H1 (cell line): ENCODE data around the gene CEP128. TPM values are rescaled to one million over a fixed set of nuclear protein-coding genes. Genes with fewer than 3 reads are reported as not detected.

Experiments used
- CTCF ChIA-PET: fragments of 300-600 bp; sonication (Branson Sonifier 250); formaldehyde crosslinking; loops from one replicate; lab custom pipeline; 2021; ENCODE audit not compliant: partially characterized antibody; lab: Charles Lee
- POLR2A ChIA-PET: fragments of 300-600 bp; sonication (Branson Sonifier 250); formaldehyde crosslinking; loops from one replicate; lab custom pipeline; 2021; ENCODE audit warnings: inconsistent platforms; ENCODE audit not compliant: partially characterized antibody; lab: Charles Lee
- DNase-seq, 2 experiments: peaks; one replicate each; pipeline versions ENCODE4 v3.0.0 to v3.0.0-alpha.2; 2010 to 2022; ENCODE audit warnings: low spot score in 2 of 2, low read depth in 1 of 2, mixed read lengths in 1 of 2
- FAIRE-seq: peaks from 2 replicates; lab custom pipeline; 2011; peaks lifted over from hg19 to GRCh38; lab: Jason Lieb, UNC
- H2AFZ ChIP-seq: 2 replicates; pipeline ENCODE4 v1.8.1; 2012; ENCODE audit warnings: low read length, inconsistent platforms
- H2AK5ac ChIP-seq: 2 replicates; pipeline ENCODE4 v1.6.1; 2013; ENCODE audit warnings: low read depth, low read length
- H2BK120ac ChIP-seq: replicated peaks from 2 replicates; pipeline ENCODE3; 2013; ENCODE audit warnings: low read depth, low read length, inconsistent platforms
- H2BK12ac ChIP-seq: 2 replicates; pipeline ENCODE4 v1.6.1; 2013; ENCODE audit warnings: low read depth, low read length
- H2BK15ac ChIP-seq: 2 replicates; pipeline ENCODE4 v1.6.1; 2013; ENCODE audit warnings: low read length
- H2BK20ac ChIP-seq: 2 replicates; pipeline ENCODE4 v1.6.1; 2013; ENCODE audit warnings: low read length
- H2BK5ac ChIP-seq: 2 replicates; pipeline ENCODE4 v1.6.1; 2013; ENCODE audit warnings: low read depth, low read length
- H3K14ac ChIP-seq: 2 replicates; pipeline ENCODE4 v1.6.1; 2013; ENCODE audit warnings: inconsistent platforms; ENCODE audit not compliant: insufficient read length
- H3K18ac ChIP-seq: 2 replicates; pipeline ENCODE4 v1.6.1; 2013; ENCODE audit warnings: low read length; ENCODE audit errors: extremely low read depth
- H3K23ac ChIP-seq: 2 replicates; pipeline ENCODE4 v1.6.1; 2013; ENCODE audit warnings: inconsistent platforms; ENCODE audit not compliant: insufficient read length
- H3K23me2 ChIP-seq: 2 replicates; pipeline ENCODE4 v1.6.1; 2013; ENCODE audit warnings: low read depth, low read length
- H3K27ac ChIP-seq: 2 replicates; pipeline ENCODE4 v1.6.1; 2011; ENCODE audit warnings: low read depth, low read length, inconsistent platforms
- H3K27me3 ChIP-seq, 4 experiments: replicated peaks in 1 of 4; 1 replicate in 1 of 4; 2 replicates in 3 of 4; pipeline versions ENCODE4 v1.6.1 to v1.8.1; 2011 to 2013; ENCODE audit warnings: low read length in 3 of 4, mild to moderate bottlenecking in 3 of 4, inconsistent platforms in 2 of 4, mixed read lengths in 2 of 4, moderate library complexity in 1 of 4; ENCODE audit not compliant: control insufficient read depth in 3 of 4, insufficient read depth in 3 of 4; ENCODE audit errors: extremely low read depth in 1 of 4
- H3K36me3 ChIP-seq, 4 experiments: 2 replicates each; pipeline versions ENCODE4 v1.6.1 to v1.8.1; 2011 to 2013; ENCODE audit warnings: mild to moderate bottlenecking in 4 of 4, low read length in 3 of 4, moderate library complexity in 2 of 4, control low read depth in 1 of 4, inconsistent platforms in 1 of 4; ENCODE audit not compliant: insufficient read depth in 4 of 4, control insufficient read depth in 2 of 4
- H3K4ac ChIP-seq: replicated peaks from 2 replicates; pipeline ENCODE3; 2013; ENCODE audit warnings: low read length, low read depth, mixed read lengths, inconsistent platforms; ENCODE audit not compliant: insufficient read length
- H3K4me1 ChIP-seq, 4 experiments: replicated peaks in 1 of 4; 1 replicate in 1 of 4; 2 replicates in 3 of 4; pipeline versions ENCODE4 v1.6.1 to v1.8.1; 2011 to 2013; ENCODE audit warnings: low read length in 3 of 4, inconsistent platforms in 2 of 4, mixed read lengths in 1 of 4; ENCODE audit not compliant: insufficient read depth in 4 of 4, control insufficient read depth in 3 of 4
- H3K4me2 ChIP-seq, 2 experiments: 2 replicates each; pipeline versions ENCODE4 v1.6.1 to v1.8.1; 2011 to 2013; ENCODE audit warnings: low read depth in 2 of 2, low read length in 2 of 2, control low read depth in 1 of 2, inconsistent platforms in 1 of 2, mild to moderate bottlenecking in 1 of 2; ENCODE audit not compliant: insufficient read depth in 1 of 2
- H3K4me3 ChIP-seq, 4 experiments: fragments of 200-600, 300-600 bp in 1 of 4; sonication (generic), shearing (Covaris generic), sonication (Bioruptor Twin) in 1 of 4; 2 replicates each; pipeline versions ENCODE4 v1.5.1 to v1.8.1; 2011 to 2016; ENCODE audit warnings: low read length in 4 of 4, low read depth in 3 of 4, control low read depth in 2 of 4, inconsistent platforms in 2 of 4, mild to moderate bottlenecking in 2 of 4, mixed read lengths in 1 of 4, moderate library complexity in 1 of 4; ENCODE audit not compliant: insufficient read depth in 2 of 4; ENCODE audit errors: extremely low read depth in 1 of 4
- H3K56ac ChIP-seq: replicated peaks from 2 replicates; pipeline ENCODE3; 2013; ENCODE audit warnings: low read depth, mild to moderate bottlenecking, mixed read lengths, low read length, inconsistent platforms; ENCODE audit not compliant: insufficient read length
- H3K79me1 ChIP-seq: 2 replicates; pipeline ENCODE4 v1.6.1; 2013; ENCODE audit warnings: low read depth, low read length, control low read depth
- H3K79me2 ChIP-seq, 2 experiments: 2 replicates each; pipeline versions ENCODE4 v1.6.1 to v1.8.1; 2012 to 2013; ENCODE audit warnings: low read length in 2 of 2, mild to moderate bottlenecking in 2 of 2, inconsistent platforms in 1 of 2; ENCODE audit not compliant: insufficient read depth in 2 of 2, control insufficient read depth in 1 of 2
- H3K9ac ChIP-seq, 4 experiments: replicated peaks in 1 of 4; 1 replicate in 1 of 4; 2 replicates in 3 of 4; pipeline versions ENCODE4 v1.6.1 to v1.8.1; 2011 to 2013; ENCODE audit warnings: low read depth in 3 of 4, low read length in 3 of 4, control low read depth in 2 of 4, mild to moderate bottlenecking in 2 of 4, moderate library complexity in 2 of 4, inconsistent platforms in 1 of 4; ENCODE audit errors: extremely low read depth in 1 of 4
- H3K9me3 ChIP-seq, 2 experiments: 2 replicates each; pipeline versions ENCODE4 v1.6.1 to v1.8.1; 2012 to 2013; ENCODE audit warnings: mild to moderate bottlenecking in 2 of 2, moderate library complexity in 2 of 2, control low read depth in 1 of 2, inconsistent platforms in 1 of 2, low read depth in 1 of 2, low read length in 1 of 2, mixed read lengths in 1 of 2; ENCODE audit not compliant: insufficient read depth in 2 of 2
- H4K20me1 ChIP-seq, 2 experiments: replicated peaks in 1 of 2; 2 replicates each; pipeline versions ENCODE3 to v1.8.1; 2011 to 2013; ENCODE audit warnings: inconsistent platforms in 2 of 2, low read length in 2 of 2, mild to moderate bottlenecking in 1 of 2; ENCODE audit not compliant: insufficient read depth in 2 of 2, control insufficient read depth in 1 of 2
- H4K5ac ChIP-seq: 2 replicates; pipeline ENCODE4 v1.6.1; 2013; ENCODE audit warnings: low read length, low read depth, mixed read lengths, inconsistent platforms; ENCODE audit not compliant: insufficient read length
- H4K8ac ChIP-seq: 2 replicates; pipeline ENCODE4 v1.8.0; 2013; ENCODE audit warnings: mild to moderate bottlenecking, moderate library complexity, low read length, inconsistent platforms; ENCODE audit not compliant: insufficient read depth; ENCODE audit errors: extremely low read depth
- H4K91ac ChIP-seq: replicated peaks from 2 replicates; pipeline ENCODE3; 2013; ENCODE audit warnings: low read length, mixed read lengths, inconsistent platforms; ENCODE audit not compliant: insufficient read length
- BCL11A ChIP-seq, 2 experiments: IDR thresholded peaks; one replicate each; pipeline ENCODE4 v1.6.1; 2011; ENCODE audit warnings: low read depth in 2 of 2, low read length in 2 of 2, mild to moderate bottlenecking in 2 of 2
- CBX8 ChIP-seq: fragments of 300-800, 300-1000 bp; sonication (generic); IDR thresholded peaks from 2 replicates; pipeline ENCODE4 v1.7.1; 2016; ENCODE audit warnings: low read depth, low read length, borderline replicate concordance
- RNF2 ChIP-seq: fragments of 200-900, 300-1000 bp; sonication (generic); IDR thresholded peaks from 2 replicates; pipeline ENCODE4 v1.7.1; 2016; ENCODE audit warnings: borderline replicate concordance, low read depth, mild to moderate bottlenecking, antibody characterized with exemption, low read length; ENCODE audit not compliant: poor library complexity, severe bottlenecking; ENCODE audit errors: missing control alignments
- SIX5 ChIP-seq: IDR thresholded peaks from 2 replicates; pipeline ENCODE4 v1.6.1; 2011; ENCODE audit warnings: mild to moderate bottlenecking, low read depth, low read length
- SP1 ChIP-seq: IDR thresholded peaks from 2 replicates; pipeline ENCODE4 v1.6.1; 2011; ENCODE audit warnings: low read depth, low read length
- SRF ChIP-seq: IDR thresholded peaks from 2 replicates; pipeline ENCODE4 v1.6.1; 2011; ENCODE audit warnings: mild to moderate bottlenecking, low read depth, low read length, moderate library complexity
- TEAD4 ChIP-seq: IDR thresholded peaks from 2 replicates; pipeline ENCODE4 v1.6.1; 2012; ENCODE audit warnings: low read depth, low read length, inconsistent platforms, mixed read lengths
- WGBS, 2 experiments: shearing (Covaris generic) in 1 of 2; methylation state at CpG; one replicate each; pipeline versions ENCODE4 v1.1.6 to v1.1.7; 2013 to 2015; ENCODE audit warnings: low lambda C conversion rate in 2 of 2, mixed read lengths in 2 of 2, inconsistent platforms in 1 of 2, low coverage in 1 of 2, missing lambda C conversion rate in 1 of 2; ENCODE audit not compliant: insufficient replicate concordance in 2 of 2, insufficient coverage in 1 of 2, insufficient read length in 1 of 2; ENCODE audit errors: extremely low coverage in 1 of 2, missing lambda C conversion rate in 1 of 2; 5-methylcytosine and 5-hydroxymethylcytosine counted together
- polyA plus RNA-seq, 7 experiments: library from polyadenylated mRNA; depleted of rRNA in 3 of 7; stranded (reverse) in 5 of 7; unstranded in 2 of 7; fragments of >200 nt in 5 of 7; fragments of 200-250 nt in 2 of 7; gene quantifications; 1 replicate in 5 of 7; 2 replicates in 1 of 7; 4 replicates in 1 of 7; pipeline versions ENCODE4 v1.2.1 to v1.2.3, GENCODE V29; 2011 to 2013; ENCODE audit warnings: missing spikeins in 2 of 7, mixed read lengths in 2 of 7
- total RNA-seq: library from RNA; stranded (reverse); fragmentation: NEBNext Ultra II Directional; extraction: Animal tissue kit (Norgen Biotek cat#: 25700); gene quantifications from 2 replicates; pipeline ENCODE4 v1.2.1, GENCODE V29; 2021
- TF ChIP-seq, protein P1 (sequence below): IDR thresholded peaks from 2 replicates; pipeline ENCODE4 v1.6.1; 2012; ENCODE audit warnings: inconsistent platforms
- TF ChIP-seq, protein P2 (sequence below), 3 experiments: IDR thresholded peaks; 1 replicate in 2 of 3; 2 replicates in 1 of 3; pipeline versions ENCODE4 v1.5.1 to v1.6.1; 2011; ENCODE audit warnings: low read length in 3 of 3, mild to moderate bottlenecking in 3 of 3, inconsistent platforms in 2 of 3, low read depth in 1 of 3, moderate library complexity in 1 of 3; ENCODE audit not compliant: insufficient read depth in 1 of 3; ENCODE audit errors: control extremely low read depth in 1 of 3
- TF ChIP-seq, protein P3 (sequence below): IDR thresholded peaks from 2 replicates; pipeline ENCODE4 v1.6.1; 2012; ENCODE audit warnings: low read length, inconsistent platforms

Gene CEP128
- total and polyA plus RNA-seq, 2 of the 8 experiments (the other 6 are each of a cell fraction or from before 2014, with no cell fraction given) = 1.9 to 17.0 TPM

DNA sequence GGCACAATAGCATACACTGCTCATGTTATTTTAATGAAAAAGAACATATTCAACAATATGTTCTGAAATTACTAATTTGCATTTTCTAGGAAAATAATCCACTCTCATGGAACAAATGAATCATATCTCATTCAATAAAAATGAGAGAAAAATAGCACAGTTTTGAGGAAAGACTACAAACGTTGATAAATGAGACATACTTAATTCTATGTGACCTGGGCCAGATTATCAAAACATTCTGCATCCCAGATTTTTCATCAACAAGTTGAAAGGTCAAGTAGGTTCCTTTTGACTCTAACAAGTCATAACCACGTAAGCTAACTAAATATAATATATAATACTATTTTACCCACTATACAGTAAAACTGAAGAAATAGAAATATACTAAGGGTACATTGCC is 296.7 kb downstream of the CEP128 start:
- H3K27ac ChIP-seq = no peak overlapping the region
- FAIRE-seq (no peak), DNase-seq (no peak)
- H3K4me2 ChIP-seq = no peak overlapping the region
- H3K56ac ChIP-seq = no peak overlapping the region
- no peak overlapping the region for H2AK5ac ChIP-seq
- H4K20me1 ChIP-seq = peaks cover 0 to 2% of the 10 kb centered on the region in 2 experiments
- H3K23ac ChIP-seq = no peak overlapping the region
- H2BK15ac ChIP-seq = no peak overlapping the region
- H2AFZ ChIP-seq = no peak overlapping the region
- H3K79me1 ChIP-seq = no peaks in the 10 kb centered on the region
- no peak overlapping the region for H2BK12ac ChIP-seq
- H3K4me1 ChIP-seq = no peaks in the 10 kb centered on the region
- no peak overlapping the region for H3K9ac ChIP-seq
- no peak overlapping the region for H3K4me3 ChIP-seq
- H3K79me2 ChIP-seq = no peaks in the 10 kb centered on the region
- H3K9me3 ChIP-seq = no peaks in the 10 kb centered on the region
- no peak overlapping the region for H2BK5ac ChIP-seq
- H2BK20ac ChIP-seq = no peak overlapping the region
- no peak overlapping the region for H2BK120ac ChIP-seq
- H3K4ac ChIP-seq = no peak overlapping the region
- H4K5ac ChIP-seq = no peak overlapping the region
- 91% methylated on average over 2 of the region's 2 CpGs; no CpG with 5 or more reads in 1 of the 2 experiments for WGBS, 2 experiments
- POLR2A ChIA-PET = no interaction called here
- CTCF ChIA-PET = no interaction called here
- no peaks in the 10 kb centered on the region for H3K36me3 ChIP-seq
- no peak overlapping the region for H4K8ac ChIP-seq
- no peak overlapping the region for H3K18ac ChIP-seq
- no peaks in the 10 kb centered on the region for H3K23me2 ChIP-seq
- no peak overlapping the region for H4K91ac ChIP-seq
- no peaks in the 10 kb centered on the region for H3K27me3 ChIP-seq
- H3K14ac ChIP-seq = no peak overlapping the region
- TF ChIP-seq, protein P1, sequence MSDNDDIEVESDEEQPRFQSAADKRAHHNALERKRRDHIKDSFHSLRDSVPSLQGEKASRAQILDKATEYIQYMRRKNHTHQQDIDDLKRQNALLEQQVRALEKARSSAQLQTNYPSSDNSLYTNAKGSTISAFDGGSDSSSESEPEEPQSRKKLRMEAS = no peak
- TF ChIP-seq SP1 (no peak), SIX5 (no peak), TEAD4 (no peak), CBX8 (no peak), BCL11A (IDR thresholded peaks at IDR 0.05; ENCODE audit: low read depth in 2 of 2, low read length in 2 of 2) (no peak), RNF2 (no peak), SRF (no peak)
- TF ChIP-seq, protein P2, sequence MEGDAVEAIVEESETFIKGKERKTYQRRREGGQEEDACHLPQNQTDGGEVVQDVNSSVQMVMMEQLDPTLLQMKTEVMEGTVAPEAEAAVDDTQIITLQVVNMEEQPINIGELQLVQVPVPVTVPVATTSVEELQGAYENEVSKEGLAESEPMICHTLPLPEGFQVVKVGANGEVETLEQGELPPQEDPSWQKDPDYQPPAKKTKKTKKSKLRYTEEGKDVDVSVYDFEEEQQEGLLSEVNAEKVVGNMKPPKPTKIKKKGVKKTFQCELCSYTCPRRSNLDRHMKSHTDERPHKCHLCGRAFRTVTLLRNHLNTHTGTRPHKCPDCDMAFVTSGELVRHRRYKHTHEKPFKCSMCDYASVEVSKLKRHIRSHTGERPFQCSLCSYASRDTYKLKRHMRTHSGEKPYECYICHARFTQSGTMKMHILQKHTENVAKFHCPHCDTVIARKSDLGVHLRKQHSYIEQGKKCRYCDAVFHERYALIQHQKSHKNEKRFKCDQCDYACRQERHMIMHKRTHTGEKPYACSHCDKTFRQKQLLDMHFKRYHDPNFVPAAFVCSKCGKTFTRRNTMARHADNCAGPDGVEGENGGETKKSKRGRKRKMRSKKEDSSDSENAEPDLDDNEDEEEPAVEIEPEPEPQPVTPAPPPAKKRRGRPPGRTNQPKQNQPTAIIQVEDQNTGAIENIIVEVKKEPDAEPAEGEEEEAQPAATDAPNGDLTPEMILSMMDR (IDR thresholded peaks at IDR 0.05; ENCODE audit: control extremely low read depth in 1 of 3, insufficient read depth in 1 of 3, low read depth in 1 of 3, low read length in 3 of 3) = no peak
- TF ChIP-seq, protein P3, sequence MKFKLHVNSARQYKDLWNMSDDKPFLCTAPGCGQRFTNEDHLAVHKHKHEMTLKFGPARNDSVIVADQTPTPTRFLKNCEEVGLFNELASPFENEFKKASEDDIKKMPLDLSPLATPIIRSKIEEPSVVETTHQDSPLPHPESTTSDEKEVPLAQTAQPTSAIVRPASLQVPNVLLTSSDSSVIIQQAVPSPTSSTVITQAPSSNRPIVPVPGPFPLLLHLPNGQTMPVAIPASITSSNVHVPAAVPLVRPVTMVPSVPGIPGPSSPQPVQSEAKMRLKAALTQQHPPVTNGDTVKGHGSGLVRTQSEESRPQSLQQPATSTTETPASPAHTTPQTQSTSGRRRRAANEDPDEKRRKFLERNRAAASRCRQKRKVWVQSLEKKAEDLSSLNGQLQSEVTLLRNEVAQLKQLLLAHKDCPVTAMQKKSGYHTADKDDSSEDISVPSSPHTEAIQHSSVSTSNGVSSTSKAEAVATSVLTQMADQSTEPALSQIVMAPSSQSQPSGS = no peak
